ENCODE measurements around the gene EFCC1. TPM values are rescaled to one million over a fixed set of nuclear protein-coding genes. Genes with fewer than 3 reads are reported as not detected.
"Not testable (repeated sequence)": the region's sequence is repeated elsewhere in the genome, so short reads cannot be mapped to it uniquely, and the experiment has no call there.

The EFCC1 gene
- total RNA-seq, 1 donor from 2014 or later = under 0.01 TPM

DNA sequence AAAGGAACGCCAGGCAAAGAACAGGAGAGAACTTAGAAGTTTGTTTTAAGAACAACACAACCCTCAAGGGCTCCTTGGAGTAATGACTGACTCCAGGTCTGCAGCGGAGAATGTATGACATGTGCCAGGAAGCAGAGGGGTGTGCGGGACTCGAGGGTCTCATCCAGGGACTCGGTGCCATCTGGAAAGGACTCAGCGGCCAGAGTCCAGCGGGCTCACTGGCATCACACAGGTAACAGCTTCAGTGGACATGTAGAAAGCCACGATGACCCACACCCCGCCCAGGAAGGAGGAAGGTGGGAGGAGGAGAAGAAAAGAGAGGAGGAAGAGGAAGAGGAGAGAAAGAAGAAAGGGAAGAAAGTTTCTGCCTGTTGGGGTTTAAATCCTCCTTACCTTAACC is 80.9 kb downstream of the EFCC1 start:
- DNase-seq (ENCODE audit: low read depth) (no peak), FAIRE-seq (no peak)
- Histone ChIP-seq H3K36me3 (ENCODE audit: control insufficient read depth, insufficient read depth, low read length) (no peaks in the 10 kb centered on the region), H3K27me3 (ENCODE audit: control insufficient read depth, insufficient read depth, low read length) (no peaks in the 10 kb centered on the region), H3K4me3 (ENCODE audit: low read depth, low read length) (no peak overlapping the region)
- TF ChIP-seq CTCF (IDR thresholded peaks at IDR 0.05; ENCODE audit: insufficient read depth, low read length, severe bottlenecking) = no peak

GRCh38 chr3:129084501-129084900 is 83.4 kb downstream of the EFCC1 start:
- Histone ChIP-seq H3K36me3 (ENCODE audit: control insufficient read depth, insufficient read depth, low read length) (no peaks in the 10 kb centered on the region), H3K27me3 (ENCODE audit: control insufficient read depth, insufficient read depth, low read length) (no peaks in the 10 kb centered on the region), H3K4me3 (ENCODE audit: low read depth, low read length) (no peak overlapping the region)
- no peak for TF ChIP-seq CTCF (IDR thresholded peaks at IDR 0.05; ENCODE audit: insufficient read depth, low read length, severe bottlenecking)
- DNase-seq (ENCODE audit: low read depth) (no peak), FAIRE-seq (no peak)

- no peaks in the 10 kb centered on the region for H3K27me3 ChIP-seq (ENCODE audit: control insufficient read depth, insufficient read depth, low read length)
- FAIRE-seq (no peak), DNase-seq (ENCODE audit: low read depth) (no peak)
- TF ChIP-seq CTCF (IDR thresholded peaks at IDR 0.05; ENCODE audit: insufficient read depth, low read length, severe bottlenecking) = no peak
- H3K4me3 ChIP-seq (ENCODE audit: low read depth, low read length) = no peak overlapping the region
- no peaks in the 10 kb centered on the region for H3K36me3 ChIP-seq (ENCODE audit: control insufficient read depth, insufficient read depth, low read length)
These were observed 84.1 kb downstream of the EFCC1 start for GRCh38 chr3:129085165-129085715.

- no peaks in the 10 kb centered on the region for H3K36me3 ChIP-seq (ENCODE audit: control insufficient read depth, insufficient read depth, low read length)
- no peak overlapping the region for H3K4me3 ChIP-seq (ENCODE audit: low read depth, low read length)
- H3K27me3 ChIP-seq (ENCODE audit: control insufficient read depth, insufficient read depth, low read length) = no peaks in the 10 kb centered on the region
- TF ChIP-seq CTCF (IDR thresholded peaks at IDR 0.05; ENCODE audit: insufficient read depth, low read length, severe bottlenecking) = no peak
- no peak for DNase-seq (ENCODE audit: low read depth)
- no peak for FAIRE-seq
These were observed 84.7 kb downstream of the EFCC1 start for GRCh38 chr3:129085818-129086217.

DNA sequence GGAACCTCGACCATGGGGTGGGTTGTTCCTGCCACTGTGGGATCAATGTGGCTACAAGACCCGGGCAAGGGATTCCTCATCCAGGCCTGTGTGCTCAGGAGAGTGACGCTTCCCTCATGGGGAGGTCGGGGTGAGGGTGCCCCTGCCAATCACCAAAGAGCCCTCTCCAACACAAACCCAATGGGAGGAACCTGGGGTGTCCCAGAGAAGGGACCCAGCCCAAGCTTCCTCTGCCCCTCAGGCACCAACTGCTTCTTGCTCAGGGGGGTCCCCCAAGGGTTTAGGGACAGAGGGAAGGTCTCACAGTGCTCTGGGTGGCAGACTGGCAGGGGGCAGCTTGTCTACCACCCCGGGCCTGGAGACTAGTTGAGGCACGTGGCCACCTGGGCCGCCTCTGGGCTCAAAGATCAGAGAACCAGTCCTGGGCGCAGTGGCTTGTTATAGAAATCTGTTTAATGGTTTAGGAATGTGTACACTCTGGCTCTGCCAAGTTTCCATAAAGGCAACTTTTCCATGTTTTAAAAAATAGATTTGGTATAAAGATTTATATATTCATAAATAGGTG is 86.1 kb downstream of the EFCC1 start:
- Histone ChIP-seq H3K36me3 (ENCODE audit: control insufficient read depth, insufficient read depth, low read length) (no peaks in the 10 kb centered on the region), H3K4me3 (ENCODE audit: low read depth, low read length) (no peak overlapping the region), H3K27me3 (ENCODE audit: control insufficient read depth, insufficient read depth, low read length) (no peaks in the 10 kb centered on the region)
- TF ChIP-seq CTCF (IDR thresholded peaks at IDR 0.05; ENCODE audit: insufficient read depth, low read length, severe bottlenecking) = no peak
- peak; percentile 27 for DNase-seq (ENCODE audit: low read depth)
- no peak for FAIRE-seq

GRCh38 chr3:129087904-129088303 is 86.8 kb downstream of the EFCC1 start:
- not testable (repeated sequence) for H3K27me3 ChIP-seq (ENCODE audit: control insufficient read depth, insufficient read depth, low read length); H3K4me3 ChIP-seq (ENCODE audit: low read depth, low read length); FAIRE-seq; H3K36me3 ChIP-seq (ENCODE audit: control insufficient read depth, insufficient read depth, low read length)
- DNase-seq (ENCODE audit: low read depth) = peak; percentile 43

DNA sequence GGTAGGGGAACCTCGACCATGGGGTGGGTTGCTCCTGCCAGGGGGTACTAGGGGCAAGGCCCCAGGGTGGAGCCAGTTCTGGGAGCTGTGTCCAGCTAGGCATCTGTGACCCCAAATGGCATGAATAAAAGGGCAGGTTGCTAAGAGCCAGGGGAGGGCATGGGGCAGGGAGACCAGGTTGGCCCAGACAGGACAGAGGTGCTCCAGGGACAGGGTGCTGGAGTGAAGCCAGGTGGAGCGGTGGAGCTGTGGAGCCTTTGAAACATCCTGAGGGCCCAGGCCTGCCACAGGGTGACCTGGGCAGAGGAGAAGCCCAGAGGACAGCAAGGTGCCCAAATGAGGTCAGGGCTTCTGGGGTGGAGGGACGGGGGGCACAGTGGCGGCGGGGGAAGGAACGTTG is 87.2 kb downstream of the EFCC1 start:
- FAIRE-seq = peak; percentile 96
- H3K27me3 ChIP-seq (ENCODE audit: control insufficient read depth, insufficient read depth, low read length); H3K4me3 ChIP-seq (ENCODE audit: low read depth, low read length); DNase-seq (ENCODE audit: low read depth); H3K36me3 ChIP-seq (ENCODE audit: control insufficient read depth, insufficient read depth, low read length): not testable (repeated sequence)
